GM23248 (cell line): ENCODE data around the gene FYB1. TPM values are rescaled to one million over a fixed set of nuclear protein-coding genes. Genes with fewer than 3 reads are reported as not detected.
"Not testable (repeated sequence)": the region's sequence is repeated elsewhere in the genome, so short reads cannot be mapped to it uniquely, and the experiment has no call there.

ENCODE experiments used
- DNase-seq: peaks from one replicate; pipeline ENCODE4 v3.0.0-alpha.2; 2015
- H2AFZ ChIP-seq: fragments of 200-600 bp; sonication (generic); 2 replicates; pipeline ENCODE4 v1.6.1; 2016; ENCODE audit warnings: antibody characterized with exemption
- H3F3A ChIP-seq: fragments of 200-600 bp; sonication (generic); 2 replicates; pipeline ENCODE4 v1.6.1; 2016; ENCODE audit warnings: mild to moderate bottlenecking, antibody characterized with exemption, mixed run types; ENCODE audit not compliant: insufficient read depth
- H3K27ac ChIP-seq: fragments of 200-600 bp; sonication (generic); 2 replicates; pipeline ENCODE4 v1.5.1; 2016; ENCODE audit warnings: mild to moderate bottlenecking
- H3K27me3 ChIP-seq: fragments of 200-600 bp; sonication (generic); replicated peaks from 2 replicates; pipeline ENCODE4 v1.6.1; 2016; ENCODE audit warnings: mild to moderate bottlenecking; ENCODE audit not compliant: insufficient read depth
- H3K36me3 ChIP-seq: fragments of 200-600 bp; sonication (generic); 2 replicates; pipeline ENCODE4 v1.6.1; 2016; ENCODE audit warnings: low read depth, mild to moderate bottlenecking
- H3K4me1 ChIP-seq: fragments of 200-600 bp; sonication (generic); 2 replicates; pipeline ENCODE4 v1.6.1; 2016; ENCODE audit warnings: mild to moderate bottlenecking; ENCODE audit not compliant: insufficient read depth
- H3K4me2 ChIP-seq: fragments of 200-600 bp; sonication (generic); one replicate; pipeline ENCODE4 v1.6.1; 2016; ENCODE audit warnings: mild to moderate bottlenecking; ENCODE audit not compliant: unreplicated experiment
- H3K4me3 ChIP-seq: fragments of 200-600 bp; sonication (generic); 2 replicates; pipeline ENCODE4 v1.5.1; 2016; ENCODE audit warnings: mild to moderate bottlenecking
- H3K79me2 ChIP-seq: fragments of 200-600 bp; sonication (generic); 2 replicates; pipeline ENCODE4 v1.6.1; 2016; ENCODE audit warnings: mild to moderate bottlenecking; ENCODE audit not compliant: insufficient read depth
- H3K9ac ChIP-seq: fragments of 200-600 bp; sonication (generic); 2 replicates; pipeline ENCODE4 v1.6.1; 2016; ENCODE audit warnings: mild to moderate bottlenecking
- H3K9me2 ChIP-seq: fragments of 200-600 bp; sonication (generic); 2 replicates; pipeline ENCODE4 v1.6.1; 2016; ENCODE audit warnings: mixed run types, mild to moderate bottlenecking, moderate library complexity; ENCODE audit not compliant: insufficient read depth
- H3K9me3 ChIP-seq: fragments of 200-600 bp; sonication (generic); one replicate; pipeline ENCODE4 v1.6.1; 2017; ENCODE audit warnings: low read depth
- H4K20me1 ChIP-seq: fragments of 200-600 bp; sonication (generic); 2 replicates; pipeline ENCODE4 v1.6.0; 2016; ENCODE audit not compliant: insufficient read depth
- EZH2 ChIP-seq: fragments of 200-600 bp; sonication (generic); IDR thresholded peaks from 2 replicates; pipeline ENCODE4 v1.6.1; 2018; ENCODE audit warnings: antibody characterized with exemption, mild to moderate bottlenecking; ENCODE audit not compliant: insufficient read depth, poor library complexity, severe bottlenecking
- EZH2phosphoT487 ChIP-seq: fragments of 200-600 bp; sonication (generic); IDR thresholded peaks from 2 replicates; pipeline ENCODE4 v1.6.1; 2018; ENCODE audit warnings: antibody characterized with exemption, moderate library complexity, mild to moderate bottlenecking, low read depth; ENCODE audit not compliant: insufficient read depth
- WGBS, 2 experiments: methylation state at CpG; one replicate each; pipeline ENCODE4 v1.1.6; 2015 to 2017; ENCODE audit warnings: low lambda C conversion rate in 2 of 2, low coverage in 1 of 2; ENCODE audit errors: missing lambda C conversion rate in 2 of 2; 5-methylcytosine and 5-hydroxymethylcytosine counted together
- in situ Hi-C: fragments of 300-500 bp; cut with MboI; formaldehyde crosslinking; loops from 2 replicates; pipeline ENCODE4 v1.15.0; 2020
- polyA plus RNA-seq: library from polyadenylated mRNA; unstranded; fragments of >200 nt; fragmentation: Nextera tagmentation; extraction: Ambion mirVana; gene quantifications from 2 replicates; pipeline ENCODE4 v1.2.1, GENCODE V29; 2016
- total RNA-seq: library from RNA; depleted of rRNA; stranded (reverse); fragments of >200 nt; shearing (Covaris generic); gene quantifications from 2 replicates; pipeline ENCODE4 v1.2.3, GENCODE V29; 2014

The FYB1 gene
- total and polyA plus RNA-seq, 2 experiments from 2014 or later: 0.11 TPM; not detected in 1

DNA sequence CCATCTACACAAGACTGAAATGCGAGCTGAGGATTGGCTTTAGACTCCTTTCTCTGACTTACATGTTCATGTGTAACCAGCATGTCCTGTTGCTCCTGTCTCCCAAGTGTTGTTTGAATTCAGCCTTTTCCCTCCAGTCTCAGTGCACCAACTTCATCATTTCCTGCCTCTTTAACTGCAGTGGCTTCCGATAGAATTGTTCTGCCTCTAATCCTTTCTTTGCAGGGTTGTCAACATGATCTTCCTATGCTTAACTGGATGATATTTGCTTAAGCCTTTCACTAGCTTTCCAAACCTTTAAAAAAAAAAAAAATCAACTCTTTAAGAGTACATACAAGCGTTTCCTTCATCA, 6.7 kb upstream of the FYB1 start:
- in situ Hi-C loops: no loop called here
- H3K79me2 ChIP-seq: no peaks in the 10 kb centered on the region
- no peaks in the 10 kb centered on the region for H3K9me3 ChIP-seq
- H3K4me2 ChIP-seq: no peak overlapping the region
- H4K20me1 ChIP-seq: no peaks in the 10 kb centered on the region
- H3K27me3 ChIP-seq: no peaks in the 10 kb centered on the region
- DNase-seq: no peak
- H3K27ac ChIP-seq: no peak overlapping the region
- WGBS, 2 experiments: 88 to 92% methylated on average over 3 of the region's 3 CpGs
- no peaks in the 10 kb centered on the region for H3K9me2 ChIP-seq
- no peak overlapping the region for H3K4me3 ChIP-seq
- H2AFZ ChIP-seq: no peak overlapping the region
- no peak overlapping the region for H3K9ac ChIP-seq
- no peaks in the 10 kb centered on the region for H3F3A ChIP-seq
- no peaks in the 10 kb centered on the region for H3K4me1 ChIP-seq
- TF ChIP-seq EZH2: no peak
- no peak for TF ChIP-seq EZH2phosphoT487
- H3K36me3 ChIP-seq: no peaks in the 10 kb centered on the region

DNA sequence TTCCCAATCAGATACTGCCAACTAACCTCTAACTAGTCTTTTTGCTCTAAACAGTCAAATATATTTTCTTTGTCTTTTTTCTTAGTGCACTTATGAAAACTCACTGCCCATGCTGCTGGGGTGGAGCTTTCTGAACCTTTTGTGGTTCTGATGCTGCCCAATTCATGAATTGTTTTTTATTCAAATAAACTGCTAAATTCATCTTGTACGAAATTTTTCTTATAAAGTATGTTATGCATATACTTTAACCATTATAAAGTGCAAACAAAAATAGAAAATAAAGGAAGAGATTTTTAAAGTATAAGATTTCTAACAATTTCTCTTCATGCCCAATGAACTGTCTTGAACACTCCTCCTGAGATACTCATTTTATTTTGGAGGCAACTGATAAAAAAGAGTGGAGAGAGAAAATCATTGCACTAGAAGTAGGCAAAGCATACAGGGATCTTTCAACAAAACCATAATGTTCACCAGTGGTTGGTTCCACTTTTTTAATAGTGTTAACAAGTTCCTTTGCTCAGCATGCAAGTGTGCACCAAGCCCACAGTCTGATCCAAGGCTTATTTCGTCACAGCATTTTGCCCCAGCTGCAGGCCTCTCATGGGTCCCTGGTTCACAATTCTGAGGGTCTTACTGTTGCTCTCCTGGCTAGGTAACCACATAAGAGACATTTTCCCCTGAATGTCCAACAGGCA, 6.2 kb upstream of the FYB1 start:
- Histone ChIP-seq H3K79me2 (no peaks in the 10 kb centered on the region), H3K36me3 (no peaks in the 10 kb centered on the region), H3K4me3 (no peak overlapping the region), H3K4me1 (no peaks in the 10 kb centered on the region), H3K27ac (no peak overlapping the region), H3K9me3 (no peaks in the 10 kb centered on the region), H4K20me1 (no peaks in the 10 kb centered on the region), H3K27me3 (no peaks in the 10 kb centered on the region), H3F3A (no peaks in the 10 kb centered on the region), H2AFZ (no peak overlapping the region), H3K4me2 (no peak overlapping the region), H3K9me2 (no peaks in the 10 kb centered on the region), H3K9ac (no peak overlapping the region)
- DNase-seq: no peak
- WGBS, 2 experiments: 73 to 84% methylated on average over 2 of the region's 2 CpGs
- in situ Hi-C loops: no loop called here
- TF ChIP-seq EZH2phosphoT487 (no peak), EZH2 (no peak)

DNA sequence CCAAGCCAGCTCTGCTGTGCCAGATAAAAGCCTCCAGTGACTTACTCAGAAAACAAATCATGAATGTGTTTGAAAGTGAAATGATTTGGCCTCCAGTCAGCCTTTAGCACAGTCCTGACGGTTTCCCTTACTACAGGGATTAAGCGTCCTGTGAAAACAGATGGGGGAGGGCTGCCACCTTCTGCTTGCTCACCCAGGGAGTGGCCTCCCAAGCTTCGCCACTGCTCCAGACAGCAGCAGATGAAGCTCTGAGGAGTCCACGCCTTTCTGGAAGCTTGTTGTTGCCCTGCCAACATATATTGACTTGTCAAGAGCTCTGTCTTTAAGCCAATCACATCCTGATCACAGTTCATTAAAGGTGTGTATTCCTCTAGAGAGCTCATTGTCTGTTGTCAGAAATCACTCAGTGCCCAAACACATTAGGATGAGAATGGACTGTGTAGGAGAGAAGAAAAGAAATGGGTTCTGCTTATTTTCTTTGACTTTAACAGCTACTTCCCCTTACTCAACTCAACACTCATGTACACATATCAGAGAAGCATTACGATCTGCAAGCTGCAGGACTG, 4.9 kb upstream of the FYB1 start:
- Histone ChIP-seq H3K4me1 (peaks cover 5% of the 10 kb centered on the region), H3K9me2 (no peaks in the 10 kb centered on the region), H3K27me3 (no peaks in the 10 kb centered on the region), H3K27ac (no peak overlapping the region), H3K4me3 (no peak overlapping the region), H3K9ac (no peak overlapping the region), H2AFZ (peak overlapping the region; percentile 44), H3K79me2 (no peaks in the 10 kb centered on the region), H4K20me1 (no peaks in the 10 kb centered on the region), H3K36me3 (no peaks in the 10 kb centered on the region), H3K9me3 (no peaks in the 10 kb centered on the region), H3F3A (no peaks in the 10 kb centered on the region), H3K4me2 (no peak overlapping the region)
- TF ChIP-seq EZH2phosphoT487 (no peak), EZH2 (no peak)
- in situ Hi-C loops: loop anchor here (25.0 kb wide), 1 partner anchor 338 kb away; no protein-coding TSS in a partner anchor
- DNase-seq: peak; percentile 72
- 18 to 20% methylated on average over 5 of the region's 5 CpGs for WGBS, 2 experiments

DNA sequence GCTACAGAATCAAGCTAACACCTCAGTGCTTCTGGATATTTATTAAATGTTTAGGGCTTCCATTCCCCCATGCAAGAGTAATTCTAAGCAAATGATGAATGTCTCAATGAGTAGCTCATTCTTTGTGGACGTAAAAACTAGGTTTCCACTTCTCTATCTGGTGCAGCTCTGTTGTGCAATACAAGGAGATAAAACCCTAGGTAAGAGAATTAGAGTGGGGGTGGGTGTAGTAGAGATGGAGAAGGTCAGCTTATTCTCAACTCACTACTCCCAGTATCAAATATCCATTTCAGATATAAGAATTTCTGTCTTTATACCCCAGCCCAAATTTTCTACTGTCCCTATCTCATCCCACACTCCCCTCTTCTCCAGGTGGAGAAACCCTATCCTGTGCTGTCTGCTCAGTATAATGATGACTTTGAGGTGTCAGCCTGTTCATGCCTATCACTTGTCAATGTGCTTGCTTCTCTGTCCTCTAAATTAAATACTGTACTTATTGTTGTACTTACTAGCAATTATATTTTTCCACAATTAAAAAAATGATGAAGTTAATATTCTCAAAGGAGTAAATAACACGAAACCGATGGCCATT, 4.3 kb upstream of the FYB1 start:
- Histone ChIP-seq H3K36me3 (no peaks in the 10 kb centered on the region), H3K9ac (no peak overlapping the region), H3K4me2 (no peak overlapping the region), H3K79me2 (no peaks in the 10 kb centered on the region), H3K9me3 (no peaks in the 10 kb centered on the region), H3K27me3 (no peaks in the 10 kb centered on the region), H3K27ac (no peak overlapping the region), H3F3A (no peaks in the 10 kb centered on the region), H3K4me1 (peaks cover 12% of the 10 kb centered on the region), H3K9me2 (no peaks in the 10 kb centered on the region), H4K20me1 (no peaks in the 10 kb centered on the region), H3K4me3 (no peak overlapping the region), H2AFZ (peak overlapping the region; percentile 44; the same call in 1 of the 2 replicates)
- DNase-seq: no peak
- WGBS, 2 experiments: 84 to 86% methylated on average over 3 of the region's 3 CpGs
- no peak for TF ChIP-seq EZH2phosphoT487
- in situ Hi-C loops: loop anchor here (25.0 kb wide), 1 partner anchor 339 kb away; no protein-coding TSS in a partner anchor

DNA sequence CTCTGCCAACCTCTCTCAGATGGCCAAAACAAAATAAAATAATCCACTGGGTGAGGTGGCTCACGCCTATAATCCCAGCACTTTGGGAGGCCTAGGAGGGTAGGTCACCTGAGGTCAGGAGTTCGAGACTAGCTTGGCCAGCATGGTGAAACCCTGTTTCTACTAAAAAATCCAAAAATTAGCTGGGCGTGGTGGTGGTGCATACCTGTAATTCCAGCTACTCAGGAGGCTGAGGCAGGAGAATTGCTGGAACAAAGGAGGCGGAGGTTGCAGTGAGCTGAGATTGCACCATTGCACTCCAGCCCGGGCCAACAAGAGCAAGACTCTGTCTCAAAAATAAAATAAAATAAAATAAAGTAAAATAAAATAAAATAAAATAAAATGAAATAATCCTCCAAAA, 2.3 kb upstream of the FYB1 start:
- not testable (repeated sequence) for H3K4me3 ChIP-seq, H3K27me3 ChIP-seq, H3K79me2 ChIP-seq, H3K9me3 ChIP-seq, H3K27ac ChIP-seq, DNase-seq, H3F3A ChIP-seq, H3K9me2 ChIP-seq, H3K9ac ChIP-seq, H2AFZ ChIP-seq, H3K36me3 ChIP-seq, H3K4me2 ChIP-seq, H4K20me1 ChIP-seq
- 94% methylated on average over 5 of the region's 5 CpGs for WGBS, 2 experiments
- H3K4me1 ChIP-seq: peaks cover 13% of the 10 kb centered on the region
- in situ Hi-C loops: loop anchor here (25.0 kb wide), 1 partner anchor 341 kb away; no protein-coding TSS in a partner anchor
